ENCODE data around the gene KIAA0513.
"Not testable (repeated sequence)": the region's sequence is repeated elsewhere in the genome, so short reads cannot be mapped to it uniquely, and the experiment has no call there.

KIAA0513 gene

GRCh38 chr16:85051067-85051581 is 23.5 kb downstream of the KIAA0513 start:
- no peak for DNase-seq (ENCODE audit: low read depth)

DNA sequence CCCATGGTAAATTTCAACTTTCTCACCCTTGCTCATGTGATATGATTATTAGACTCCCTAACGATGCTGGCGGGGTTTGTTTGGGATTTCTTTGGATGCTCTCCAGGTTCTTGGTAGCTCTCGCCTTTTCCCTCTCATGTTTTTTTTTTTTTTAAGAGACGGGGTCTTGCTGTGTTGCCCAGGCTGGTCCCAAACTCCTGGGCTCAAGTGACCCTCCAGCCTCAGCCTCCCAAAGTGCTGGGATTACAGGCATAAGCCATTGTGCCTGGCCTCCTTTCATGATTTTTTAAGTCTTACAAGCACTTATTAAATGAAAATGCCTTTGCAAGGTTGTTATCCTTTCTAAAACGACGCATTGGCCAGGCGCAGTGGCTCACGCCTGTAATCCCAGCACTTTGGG is 24.1 kb downstream of the KIAA0513 start:
- DNase-seq (ENCODE audit: low read depth) = no peak

GRCh38 chr16:85052536-85052935 is 24.9 kb downstream of the KIAA0513 start:
- no peak for DNase-seq (ENCODE audit: low read depth)

DNA sequence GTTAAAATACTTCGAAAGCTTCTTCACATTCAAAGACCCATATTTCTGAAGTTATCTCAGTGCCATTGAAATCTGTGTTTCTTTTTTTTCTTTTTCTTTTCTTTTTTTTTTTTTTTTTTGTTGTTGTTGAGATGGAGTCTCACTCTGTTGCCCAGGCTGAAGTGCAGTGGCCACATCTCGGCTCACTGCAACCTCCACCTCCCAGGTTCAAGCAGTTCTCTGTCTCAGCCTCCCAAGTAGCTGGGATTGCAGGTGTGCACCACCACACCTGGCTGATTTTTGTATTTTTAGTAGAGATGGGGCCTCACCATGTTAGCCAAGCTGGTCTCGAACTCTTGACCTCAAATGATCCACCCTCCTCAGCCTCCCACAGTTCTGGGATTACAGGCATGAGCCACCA is 26.7 kb downstream of the KIAA0513 start:
- not testable (repeated sequence) for DNase-seq (ENCODE audit: low read depth)

- DNase-seq (ENCODE audit: low read depth) = no peak
Observed at GRCh38 chr16:85054948-85055492, 27.4 kb downstream of the KIAA0513 start.

DNA sequence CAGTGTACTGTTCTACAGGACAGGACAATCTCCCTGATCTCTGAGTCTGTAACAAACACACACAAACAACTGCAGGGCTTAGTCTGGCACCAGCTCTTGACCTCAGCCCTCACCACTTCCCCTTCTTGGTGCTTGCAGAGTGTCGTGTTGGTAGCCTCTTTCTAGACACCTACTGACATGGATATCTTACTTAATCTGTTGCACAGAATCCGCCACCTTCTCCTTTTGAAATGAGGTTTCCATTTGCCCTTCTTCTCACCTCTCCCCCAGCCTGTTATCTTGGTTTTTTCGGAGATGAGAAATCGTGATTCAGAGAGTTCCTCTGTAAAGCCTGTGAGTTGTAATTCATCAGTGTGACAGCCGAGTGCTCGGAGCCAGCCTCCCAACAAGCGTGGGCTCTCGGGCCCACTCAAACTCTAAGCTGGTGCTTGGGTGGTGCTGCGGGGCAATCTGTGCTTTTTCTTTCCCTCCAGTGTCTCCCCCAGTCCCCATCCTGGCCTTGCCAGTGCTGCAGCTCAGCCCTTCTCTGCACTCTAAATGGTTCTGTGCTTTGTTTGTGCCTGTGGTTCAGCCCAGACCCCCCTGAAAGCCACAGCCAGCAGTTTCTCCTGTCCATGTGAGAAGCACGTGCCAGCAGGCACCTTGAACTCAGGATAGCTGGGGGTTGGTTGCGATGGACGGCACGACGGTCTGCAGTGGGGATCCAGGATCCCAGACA is 28.1 kb downstream of the KIAA0513 start:
- peak; percentile 52 for DNase-seq (ENCODE audit: low read depth)

- DNase-seq (ENCODE audit: low read depth) = no peak
Observed at GRCh38 chr16:85056211-85056748, 28.7 kb downstream of the KIAA0513 start.

GRCh38 chr16:85057212-85057889 is 29.8 kb downstream of the KIAA0513 start:
- no peak for DNase-seq (ENCODE audit: low read depth)

DNA sequence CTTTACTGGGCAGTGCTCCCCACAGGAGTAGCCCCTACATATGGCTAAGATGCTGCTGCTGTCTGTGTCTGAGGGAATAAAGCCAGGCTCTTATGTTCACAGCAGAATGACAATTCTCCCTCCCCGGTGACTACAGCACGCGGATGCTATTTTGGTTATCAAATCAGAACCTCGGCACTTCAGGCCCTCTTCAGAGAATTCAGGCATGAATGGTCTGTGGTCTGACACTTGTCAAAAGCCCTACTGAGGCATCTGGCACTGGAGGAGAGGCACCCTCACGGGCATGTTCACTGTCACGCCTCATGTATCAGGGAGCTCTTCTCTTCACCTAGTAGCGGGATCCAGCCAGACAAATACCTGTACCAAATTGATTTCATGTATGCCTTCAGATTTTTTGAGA is 30.4 kb downstream of the KIAA0513 start:
- DNase-seq (ENCODE audit: low read depth) = no peak

DNA sequence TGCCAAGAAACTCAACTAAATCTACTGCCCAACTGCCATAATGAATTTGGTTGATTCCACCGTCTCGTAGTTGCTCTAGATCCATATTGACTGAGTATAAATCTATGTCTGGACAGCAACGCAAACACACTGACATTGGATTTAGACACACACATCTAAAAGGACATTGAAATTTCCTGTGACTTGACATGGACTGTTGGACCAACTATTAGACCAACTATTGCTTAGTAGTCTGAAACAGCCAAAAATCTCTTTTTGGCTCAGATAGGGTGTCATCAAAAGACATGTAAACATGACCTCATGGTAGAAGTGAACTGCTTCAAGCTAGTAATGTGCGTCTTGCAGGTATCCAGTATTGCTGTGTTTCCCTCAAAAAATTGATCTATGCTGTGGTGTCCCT is 31.3 kb downstream of the KIAA0513 start:
- no peak for DNase-seq (ENCODE audit: low read depth)

GRCh38 chr16:85061566-85061965 is 34.0 kb downstream of the KIAA0513 start:
- no peak for DNase-seq (ENCODE audit: low read depth)

DNA sequence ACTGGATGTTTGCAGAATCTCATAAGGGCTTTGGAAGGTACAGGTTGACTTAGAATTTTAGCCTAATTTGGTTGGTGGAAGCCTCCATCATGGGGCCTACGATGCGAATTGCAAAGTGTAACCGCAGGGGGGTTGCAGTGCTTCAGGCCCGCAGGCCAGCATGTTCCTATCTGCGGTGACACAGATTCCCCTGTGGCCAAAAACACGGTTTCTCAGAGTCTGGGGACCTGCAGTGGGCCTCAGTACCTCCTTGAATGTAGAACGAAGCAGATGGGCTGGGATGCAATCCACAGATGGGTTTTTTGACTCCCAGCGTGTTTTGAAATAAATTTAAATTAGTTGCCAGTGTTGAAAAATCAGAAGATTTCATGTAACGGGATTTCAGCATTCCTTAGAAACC is 34.7 kb downstream of the KIAA0513 start:
- DNase-seq (ENCODE audit: low read depth) = no peak

GRCh38 chr16:85062845-85063244 is 35.2 kb downstream of the KIAA0513 start:
- DNase-seq (ENCODE audit: low read depth) = no peak

- DNase-seq (ENCODE audit: low read depth) = no peak
Observed at GRCh38 chr16:85064186-85064585, 36.6 kb downstream of the KIAA0513 start.

- DNase-seq (ENCODE audit: low read depth) = no peak
Observed at GRCh38 chr16:85065099-85065498, 37.5 kb downstream of the KIAA0513 start.

DNA sequence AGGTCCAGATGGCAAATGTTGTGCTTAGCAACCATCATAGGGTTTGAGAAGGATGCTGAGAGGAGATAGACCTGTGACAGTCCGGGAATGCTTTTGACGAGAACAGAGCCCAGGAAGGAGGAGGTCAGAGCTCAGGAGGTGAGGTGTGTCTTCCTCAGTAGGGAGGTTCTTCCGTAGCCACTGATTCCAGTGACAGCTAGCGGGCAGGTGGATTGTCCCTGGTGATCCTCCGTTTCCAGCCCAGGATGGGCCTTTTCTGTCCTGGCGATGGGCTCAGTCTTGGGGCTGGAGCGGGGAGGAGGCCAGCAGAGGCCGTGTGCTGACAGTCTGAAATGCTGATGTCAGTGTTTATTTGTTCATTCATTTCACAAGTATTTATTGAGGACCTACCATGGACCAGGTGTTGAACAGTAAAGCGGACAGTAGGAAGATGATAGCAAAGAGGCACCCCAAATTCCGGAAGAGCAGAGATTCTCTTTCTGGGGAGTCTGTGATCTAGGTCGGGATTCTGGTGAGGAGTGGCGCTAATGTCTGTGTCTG is 38.8 kb downstream of the KIAA0513 start:
- DNase-seq (ENCODE audit: low read depth) = no peak

DNA sequence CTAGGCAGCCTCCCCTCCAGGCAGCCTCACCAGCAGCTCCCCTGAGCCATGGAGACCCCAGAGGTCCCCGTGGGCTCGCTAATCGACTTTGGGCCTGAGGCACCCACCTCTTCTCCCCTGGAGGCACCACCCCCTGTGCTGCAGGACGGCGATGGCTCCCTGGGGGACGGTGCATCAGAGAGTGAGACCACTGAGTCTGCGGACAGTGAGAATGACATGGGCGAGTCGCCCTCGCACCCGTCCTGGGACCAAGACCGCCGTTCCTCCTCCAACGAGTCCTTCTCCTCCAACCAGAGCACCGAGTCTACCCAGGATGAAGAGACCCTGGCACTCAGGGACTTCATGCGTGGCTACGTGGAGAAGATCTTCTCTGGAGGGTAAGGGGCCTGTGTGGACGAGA is 39.4 kb downstream of the KIAA0513 start:
- no peak for DNase-seq (ENCODE audit: low read depth)

DNA sequence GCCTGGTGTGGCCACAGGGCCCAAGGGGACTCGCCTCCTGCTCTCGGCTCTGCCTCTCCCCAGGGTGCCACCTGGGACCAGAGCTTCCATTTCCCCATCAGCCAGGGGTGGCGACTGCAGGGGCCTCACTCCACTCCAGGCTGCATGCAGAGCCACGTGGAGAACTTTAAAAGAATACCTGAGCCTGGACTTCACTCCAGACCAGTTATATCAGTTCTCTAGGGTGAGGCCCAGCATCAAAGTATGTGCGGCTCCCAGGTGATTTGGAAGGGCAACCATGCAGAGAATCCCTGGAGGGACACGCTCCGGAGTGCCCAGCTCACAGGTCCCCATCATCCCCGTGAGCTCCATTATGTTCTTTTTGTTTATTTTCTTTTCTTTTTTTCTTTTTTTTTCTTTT is 39.8 kb downstream of the KIAA0513 start:
- DNase-seq (ENCODE audit: low read depth) = no peak

DNA sequence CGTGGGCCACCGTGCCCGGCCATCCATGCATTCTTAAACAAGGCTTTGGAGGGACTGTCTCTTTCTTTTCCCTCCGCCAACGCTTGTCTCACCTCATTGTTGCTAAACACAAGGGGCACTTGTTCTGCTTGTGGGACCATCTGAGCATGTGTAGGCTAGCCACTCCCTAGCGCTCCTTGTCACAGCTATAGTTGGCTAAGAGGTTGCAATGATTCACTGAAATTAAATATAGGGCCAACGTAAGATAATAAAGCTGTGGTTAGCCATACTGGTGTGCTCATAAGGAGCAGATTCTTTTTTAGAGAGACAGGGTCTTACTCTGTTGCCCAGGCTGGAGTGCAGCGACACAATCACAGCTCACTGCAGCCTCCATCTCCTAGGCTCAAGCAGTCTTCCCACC is 41.2 kb downstream of the KIAA0513 start:
- no peak for DNase-seq (ENCODE audit: low read depth)

- DNase-seq (ENCODE audit: low read depth) = no peak
Observed at GRCh38 chr16:85069171-85069570, 41.6 kb downstream of the KIAA0513 start.

DNA sequence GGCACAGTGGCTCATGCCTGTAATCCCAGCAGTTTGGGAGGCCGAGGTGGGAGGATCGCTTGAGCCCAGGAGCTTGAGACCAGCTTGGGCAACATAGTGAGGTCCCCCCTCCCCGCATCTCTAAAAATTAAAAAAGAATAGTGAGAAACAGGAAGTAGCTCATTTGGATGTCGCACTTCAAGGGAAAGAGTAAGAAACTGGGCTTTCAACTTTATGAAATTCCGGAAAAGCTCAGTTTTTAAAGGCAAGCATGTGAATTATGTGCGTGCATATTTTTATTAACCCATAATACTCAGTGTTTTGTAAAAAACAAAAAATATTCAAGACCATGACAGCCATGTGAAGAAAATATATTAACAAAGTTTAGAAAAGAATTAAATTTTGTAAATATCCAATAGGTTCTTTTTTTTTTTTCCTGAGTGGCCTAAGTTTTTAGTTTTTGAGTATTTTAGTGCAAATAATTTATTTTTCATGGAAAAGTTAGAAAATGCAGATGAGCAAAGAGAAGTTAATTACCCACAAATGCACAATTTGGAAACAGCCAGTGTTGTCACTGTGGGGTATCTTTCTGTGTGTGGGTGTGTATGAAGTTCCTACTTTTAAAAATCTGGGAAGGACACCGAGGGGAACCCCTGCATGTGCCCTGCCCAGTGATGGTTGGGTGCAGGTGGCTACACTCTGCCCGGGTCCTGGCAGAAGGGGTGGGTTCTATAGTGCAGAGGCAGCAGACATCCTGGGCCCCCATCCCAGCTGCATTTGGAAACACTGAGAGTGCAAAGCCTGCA is 44.7 kb downstream of the KIAA0513 start:
- DNase-seq (ENCODE audit: low read depth) = no peak

GRCh38 chr16:85072947-85073346 is 45.4 kb downstream of the KIAA0513 start:
- DNase-seq (ENCODE audit: low read depth) = no peak
